ENCODE results near the gene NOX3.

DNA sequence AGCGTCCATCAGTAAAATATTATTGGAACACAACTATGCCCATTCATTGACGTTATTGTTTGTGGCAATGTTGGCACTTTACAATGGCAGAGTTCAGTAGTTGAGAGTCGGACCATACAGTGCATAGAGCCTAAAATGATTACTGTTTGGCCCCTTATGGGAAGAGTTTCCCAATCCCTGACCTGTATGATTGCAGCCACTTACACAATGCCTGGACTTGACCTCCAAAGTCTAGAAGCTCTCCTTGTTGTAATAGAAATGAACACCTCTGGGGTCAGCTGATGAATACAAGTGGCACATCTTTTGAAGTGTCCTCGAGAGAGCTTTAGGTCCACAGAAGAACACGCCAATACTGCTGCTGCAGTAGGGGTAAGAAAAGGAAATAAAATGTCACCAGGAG, 59.0 kb downstream of the NOX3 start:
- TF ChIP-seq, protein P1, sequence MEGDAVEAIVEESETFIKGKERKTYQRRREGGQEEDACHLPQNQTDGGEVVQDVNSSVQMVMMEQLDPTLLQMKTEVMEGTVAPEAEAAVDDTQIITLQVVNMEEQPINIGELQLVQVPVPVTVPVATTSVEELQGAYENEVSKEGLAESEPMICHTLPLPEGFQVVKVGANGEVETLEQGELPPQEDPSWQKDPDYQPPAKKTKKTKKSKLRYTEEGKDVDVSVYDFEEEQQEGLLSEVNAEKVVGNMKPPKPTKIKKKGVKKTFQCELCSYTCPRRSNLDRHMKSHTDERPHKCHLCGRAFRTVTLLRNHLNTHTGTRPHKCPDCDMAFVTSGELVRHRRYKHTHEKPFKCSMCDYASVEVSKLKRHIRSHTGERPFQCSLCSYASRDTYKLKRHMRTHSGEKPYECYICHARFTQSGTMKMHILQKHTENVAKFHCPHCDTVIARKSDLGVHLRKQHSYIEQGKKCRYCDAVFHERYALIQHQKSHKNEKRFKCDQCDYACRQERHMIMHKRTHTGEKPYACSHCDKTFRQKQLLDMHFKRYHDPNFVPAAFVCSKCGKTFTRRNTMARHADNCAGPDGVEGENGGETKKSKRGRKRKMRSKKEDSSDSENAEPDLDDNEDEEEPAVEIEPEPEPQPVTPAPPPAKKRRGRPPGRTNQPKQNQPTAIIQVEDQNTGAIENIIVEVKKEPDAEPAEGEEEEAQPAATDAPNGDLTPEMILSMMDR (IDR thresholded peaks at IDR 0.05) = no peak
- TF ChIP-seq POLR2A (IDR thresholded peaks at IDR 0.05) = no peak
